Left renal cortex interstitium (tissue), 4 donors: ENCODE measurements around the gene HIVEP1. TPM values are rescaled to one million over a fixed set of nuclear protein-coding genes. Genes with fewer than 3 reads are reported as not detected.
"Not testable (repeated sequence)": the region's sequence is repeated elsewhere in the genome, so short reads cannot be mapped to it uniquely, and the experiment has no call there.

Experiments
- DNase-seq, 4 donors: peaks; one replicate each; pipeline ENCODE4 v3.0.0-alpha.2; 2013; ENCODE audit warnings: low read depth in 4 of 4, low spot score in 2 of 4, missing footprints in 1 of 4
- polyA plus RNA-seq, 4 donors: library from polyadenylated mRNA; unstranded; fragments of 120-200 nt; gene quantifications; one replicate each; pipeline ENCODE4 v1.2.1, GENCODE V29; 2013; ENCODE audit not compliant: insufficient read length in 4 of 4

HIVEP1 gene
- polyA plus RNA-seq, 4 donors: 18.0 to 24.4 (median 22.6) TPM

GRCh38 chr6:12173661-12174060, 161.5 kb downstream of the HIVEP1 start:
- DNase-seq: peak in 1 of 4 donors; percentile 32

DNA sequence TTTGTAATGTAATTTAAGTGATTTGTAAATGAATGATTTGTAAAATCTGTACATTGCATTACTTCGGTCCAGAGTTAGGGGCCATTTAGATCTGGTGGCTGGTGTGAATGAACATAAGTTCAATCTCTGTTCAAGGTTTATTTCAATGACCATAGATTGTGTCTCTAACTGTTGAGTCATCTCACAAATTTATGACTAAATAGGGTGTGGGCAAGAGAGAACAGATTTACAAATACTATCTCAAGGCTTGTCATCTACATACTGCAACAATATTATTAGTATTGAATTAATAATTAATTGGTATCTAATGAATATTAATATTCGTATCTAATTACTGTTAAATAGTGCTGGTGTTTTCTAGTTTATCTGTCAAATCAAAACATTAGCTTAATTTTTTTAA, 162.8 kb downstream of the HIVEP1 start:
- DNase-seq: no peak

DNA sequence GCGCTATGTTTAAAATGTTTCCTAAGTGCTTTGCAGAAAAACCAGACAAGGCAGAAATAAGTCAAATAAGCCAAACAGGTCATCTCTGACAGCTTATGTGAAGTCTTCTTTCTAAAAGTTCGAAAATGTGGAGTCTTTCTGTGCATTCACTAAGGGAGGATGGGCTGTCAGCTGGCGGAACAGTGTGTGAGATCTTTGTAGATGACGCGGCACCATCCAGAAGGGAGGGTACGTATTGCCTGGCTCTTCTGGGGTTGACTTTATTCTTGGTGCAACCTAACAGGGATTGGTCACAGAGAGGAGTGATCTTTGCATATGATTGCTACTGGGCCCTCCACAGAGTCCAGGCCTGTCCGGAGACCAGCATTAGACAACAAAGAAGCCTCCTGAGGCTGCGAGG, 163.5 kb downstream of the HIVEP1 start:
- DNase-seq: no peak

GRCh38 chr6:12176782-12177181, 164.7 kb downstream of the HIVEP1 start:
- DNase-seq: not testable (repeated sequence)

DNA sequence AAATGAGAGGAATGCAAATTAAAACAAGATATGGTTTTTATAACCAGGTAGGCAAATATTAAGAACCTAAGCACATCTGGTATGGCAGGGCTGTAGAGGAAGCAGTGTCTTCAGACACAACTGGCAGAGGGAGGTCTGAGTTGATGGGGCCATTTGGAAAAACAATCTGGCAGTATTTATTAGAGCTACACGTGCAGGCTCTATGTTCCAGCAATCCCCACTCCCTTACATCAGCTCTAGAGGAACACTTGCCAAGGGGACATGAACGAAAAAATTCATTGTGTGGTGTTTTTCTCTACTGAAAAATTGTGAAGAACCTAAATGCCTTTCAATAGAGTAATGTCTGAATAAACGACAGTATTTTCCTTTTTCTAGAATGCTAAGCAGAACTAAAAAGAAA, 166.4 kb downstream of the HIVEP1 start:
- DNase-seq: no peak

DNA sequence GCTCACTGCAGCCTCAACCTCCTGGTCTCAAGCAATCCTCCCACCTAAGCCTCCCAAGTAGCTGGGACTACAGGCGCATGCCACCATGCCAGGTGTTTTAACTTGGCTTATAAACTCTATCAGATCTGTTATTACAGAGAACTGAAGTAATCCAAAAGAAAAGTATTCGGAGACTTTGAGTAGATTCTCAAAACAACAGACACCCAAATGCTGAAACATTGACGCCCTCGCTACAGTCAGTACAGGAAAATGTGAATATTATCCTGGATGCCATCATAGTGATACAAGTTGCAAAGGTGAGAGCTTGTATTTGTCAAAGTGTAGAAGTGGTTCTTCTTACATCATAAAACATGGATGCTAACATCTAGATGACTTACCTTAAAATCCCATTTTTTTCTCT, 169.4 kb downstream of the HIVEP1 start:
- DNase-seq: no peak

DNA sequence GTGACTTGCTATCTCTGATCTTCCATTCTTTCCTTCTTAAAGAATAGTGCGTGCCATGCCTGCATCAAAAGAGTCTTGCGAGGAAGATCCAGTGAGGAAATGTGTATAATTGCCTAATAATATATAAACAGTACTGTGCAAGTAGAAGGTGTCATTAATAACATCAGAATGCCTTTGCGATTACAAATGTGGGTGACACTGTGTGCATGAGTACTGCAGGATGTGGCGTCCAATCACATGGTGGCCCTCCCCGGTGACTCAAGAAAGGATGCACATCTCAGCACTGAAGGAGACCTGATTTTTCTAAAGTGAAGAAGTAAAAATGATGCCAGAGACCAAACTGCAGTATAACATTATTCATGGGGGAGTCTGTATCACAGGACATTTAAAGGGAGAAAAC, 170.6 kb downstream of the HIVEP1 start:
- DNase-seq: no peak

- no peak for DNase-seq
Measured at GRCh38 chr6:12185081-12185673, 173.1 kb downstream of the HIVEP1 start.

- no peak for DNase-seq
Measured at GRCh38 chr6:12186528-12186927, 174.4 kb downstream of the HIVEP1 start.

GRCh38 chr6:12189150-12189549, 177.0 kb downstream of the HIVEP1 start:
- no peak for DNase-seq

DNA sequence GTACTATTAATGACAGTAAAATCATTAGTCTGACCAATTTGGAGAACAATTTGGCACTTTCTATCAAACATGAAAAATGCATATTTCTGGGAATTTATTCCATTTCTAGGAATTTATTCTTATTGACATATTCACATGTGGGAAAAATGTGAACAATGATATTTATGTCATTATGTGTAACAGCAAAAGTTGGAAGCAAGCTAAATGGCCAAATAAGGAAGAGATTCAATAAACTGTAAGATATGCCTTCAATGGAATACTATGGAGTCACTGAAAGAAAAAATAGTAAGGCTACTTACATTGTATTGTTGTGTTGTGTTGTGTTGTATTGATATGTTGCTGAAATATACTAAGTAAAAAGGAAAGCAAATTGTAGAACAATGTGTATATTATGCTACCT, 177.5 kb downstream of the HIVEP1 start:
- no peak for DNase-seq

GRCh38 chr6:12190252-12190651, 178.1 kb downstream of the HIVEP1 start:
- no peak for DNase-seq

GRCh38 chr6:12196326-12196936, 184.3 kb downstream of the HIVEP1 start:
- no peak for DNase-seq

GRCh38 chr6:12198851-12199250, 186.7 kb downstream of the HIVEP1 start:
- no peak for DNase-seq

- no peak for DNase-seq
Measured at GRCh38 chr6:12200015-12200564, 188.0 kb downstream of the HIVEP1 start.

- DNase-seq: no peak
Measured at GRCh38 chr6:12200761-12201160, 188.6 kb downstream of the HIVEP1 start.

DNA sequence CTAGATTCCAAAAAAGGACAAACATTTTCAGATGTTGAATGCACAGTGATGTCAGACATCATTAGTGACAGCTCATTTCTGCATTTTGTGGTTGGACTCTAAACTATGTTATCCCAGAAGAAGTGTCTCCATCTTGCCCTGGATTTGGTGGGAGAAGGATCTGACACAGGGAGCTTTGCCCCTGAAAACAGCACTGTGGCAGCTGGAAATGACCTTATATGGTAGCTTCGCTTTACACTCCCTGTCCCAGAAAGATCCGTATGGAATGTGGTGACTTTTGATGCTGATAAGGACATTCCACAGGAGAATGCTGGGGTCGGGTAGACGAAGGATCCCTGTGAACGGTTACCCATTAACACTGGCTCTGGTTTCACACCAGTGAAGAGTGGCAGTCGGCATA, 190.9 kb downstream of the HIVEP1 start:
- DNase-seq: peak in 2 of 4 donors; percentile 10 to 13

- no peak for DNase-seq
Measured at GRCh38 chr6:12208190-12208589, 196.1 kb downstream of the HIVEP1 start.

DNA sequence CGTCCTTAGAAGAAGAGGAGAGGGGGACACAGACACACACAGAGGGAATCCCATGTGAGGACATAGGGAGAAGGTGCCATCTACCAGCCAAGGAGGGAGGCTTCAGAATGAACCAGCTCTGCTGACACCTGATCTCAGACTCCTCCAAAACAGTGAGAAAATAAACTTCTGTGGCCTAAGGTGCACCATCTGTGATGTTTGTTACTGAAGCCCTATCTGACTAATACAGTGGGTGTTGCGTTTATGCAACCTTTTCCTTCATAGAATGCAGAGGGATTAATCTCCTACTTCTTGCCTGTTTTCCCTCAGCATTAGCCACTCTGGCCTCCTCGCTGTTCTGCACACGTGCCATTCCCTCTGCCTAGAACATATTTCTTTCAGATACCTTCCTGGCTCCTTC, 196.6 kb downstream of the HIVEP1 start:
- DNase-seq: no peak
